Tibial nerve (tissue), 4 donors: ENCODE measurements around the gene DCAF8L2. TPM values are rescaled to one million over a fixed set of nuclear protein-coding genes. Genes with fewer than 3 reads are reported as not detected.
"Not testable (repeated sequence)": the region's sequence is repeated elsewhere in the genome, so short reads cannot be mapped to it uniquely, and the experiment has no call there.

Experiments used
- DNase-seq, 2 donors: peaks; one replicate each; pipeline ENCODE4 v3.0.0-alpha.2; 2019; ENCODE audit warnings: low spot score in 2 of 2
- H3K27ac ChIP-seq, 4 donors: fragments of 200-600 bp; sonication (generic) in 3 of 4; one replicate each; pipeline ENCODE4 v1.5.1; 2017 to 2019; ENCODE audit warnings: mild to moderate bottlenecking in 1 of 4
- H3K27me3 ChIP-seq, 2 donors: fragments of 200-600 bp; sonication (generic) in 1 of 2; one replicate each; pipeline versions ENCODE4 v1.5.1 to v1.6.0; 2017 to 2019
- H3K36me3 ChIP-seq, 3 donors: fragments of 200-600 bp; sonication (generic); one replicate each; pipeline ENCODE4 v1.5.1; 2018 to 2019
- H3K4me1 ChIP-seq, 4 donors: fragments of 200-600 bp; sonication (generic) in 3 of 4; one replicate each; pipeline ENCODE4 v1.5.1; 2017 to 2019
- H3K4me3 ChIP-seq, 4 donors: fragments of 200-600 bp; sonication (generic) in 3 of 4; one replicate each; pipeline ENCODE4 v1.5.1; 2017 to 2019; ENCODE audit warnings: mild to moderate bottlenecking in 1 of 4, moderate library complexity in 1 of 4
- H3K9me3 ChIP-seq, 4 donors: fragments of 200-600 bp; sonication (generic) in 3 of 4; one replicate each; pipeline ENCODE4 v1.5.1; 2017 to 2019
- CTCF ChIP-seq, 5 experiments: fragments of 200-600 bp in 3 of 5; fragments of 450-650 bp in 2 of 5; sonication (generic) in 3 of 5; IDR thresholded peaks; one replicate each; pipeline ENCODE4 v1.5.1; 2016 to 2019; ENCODE audit warnings: antibody characterized with exemption in 5 of 5, mild to moderate bottlenecking in 3 of 5, moderate library complexity in 2 of 5
- EP300 ChIP-seq, 2 donors: sonication (generic); formaldehyde crosslinking; IDR thresholded peaks; one replicate each; pipeline ENCODE4 v1.6.1; 2017; ENCODE audit warnings: antibody characterized with exemption in 2 of 2, mild to moderate bottlenecking in 1 of 2
- POLR2A ChIP-seq, 2 donors: fragments of 450-650 bp; IDR thresholded peaks; one replicate each; pipeline ENCODE4 v1.6.1; 2017; ENCODE audit warnings: antibody characterized with exemption in 2 of 2, mild to moderate bottlenecking in 2 of 2, moderate library complexity in 2 of 2
- WGBS, 2 donors: methylation state at CpG; one replicate each; pipeline ENCODE4 v1.1.5; 2018; 5-methylcytosine and 5-hydroxymethylcytosine counted together
- total RNA-seq, 4 donors: library from RNA; depleted of rRNA; stranded (reverse); fragments of >200 nt; gene quantifications; one replicate each; pipeline ENCODE4 v1.1.0, GENCODE V29; 2016

DCAF8L2 gene
- total RNA-seq, 4 donors from 2014 or later = not detected

- WGBS, 2 donors = 33 to 45% methylated on average over 5 of the region's 5 CpGs
- H3K9me3 ChIP-seq, DNase-seq, H3K27me3 ChIP-seq, H3K27ac ChIP-seq, H3K4me3 ChIP-seq, H3K36me3 ChIP-seq, H3K4me1 ChIP-seq: not testable (repeated sequence)
- TF ChIP-seq CTCF (IDR thresholded peaks at IDR 0.05) = peak in 3 of 5 experiments; percentile 5 to 31 (median 13)
These were observed 93.5 kb downstream of the DCAF8L2 start for GRCh38 chrX:27683566-27684208.

DNA sequence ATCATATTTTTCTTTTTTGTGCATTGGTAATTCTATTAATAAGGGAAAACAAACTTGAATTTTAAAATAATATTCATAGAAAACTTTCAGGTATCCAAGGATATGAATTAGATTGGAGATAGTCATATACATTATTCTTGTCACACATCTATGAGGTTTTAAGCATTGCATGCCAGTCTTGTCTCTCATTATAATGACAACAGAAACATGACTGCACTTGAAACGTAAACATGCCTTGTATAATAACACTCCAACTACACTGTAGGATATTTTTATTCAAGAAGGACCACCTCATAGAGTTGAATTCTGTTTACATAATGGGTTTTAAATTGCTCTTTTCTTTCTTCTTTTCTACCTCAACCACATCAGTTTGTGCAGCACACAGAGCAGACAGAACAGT, 104.5 kb downstream of the DCAF8L2 start:
- Histone ChIP-seq H3K27me3 (no peaks in the 10 kb centered on the region), H3K4me3 (no peak overlapping the region), H3K36me3 (no peaks in the 10 kb centered on the region), H3K9me3 (no peaks in the 10 kb centered on the region), H3K4me1 (no peaks in the 10 kb centered on the region), H3K27ac (no peak overlapping the region)
- 53 to 71% methylated on average over 1 of the region's 1 CpG for WGBS, 2 donors
- no peak for DNase-seq
- TF ChIP-seq EP300 (IDR thresholded peaks at IDR 0.05) = no peak
- no peak for TF ChIP-seq CTCF (IDR thresholded peaks at IDR 0.05)
- TF ChIP-seq POLR2A (IDR thresholded peaks at IDR 0.05) = no peak

- TF ChIP-seq EP300 (IDR thresholded peaks at IDR 0.05) = no peak
- no peak for TF ChIP-seq CTCF (IDR thresholded peaks at IDR 0.05)
- no peak for TF ChIP-seq POLR2A (IDR thresholded peaks at IDR 0.05)
- H3K36me3 ChIP-seq = no peaks in the 10 kb centered on the region
- 48 to 73% methylated on average over 1 of the region's 1 CpG for WGBS, 2 donors
- H3K27me3 ChIP-seq = no peaks in the 10 kb centered on the region
- no peak for DNase-seq
- no peak overlapping the region for H3K4me3 ChIP-seq
- H3K9me3 ChIP-seq = no peaks in the 10 kb centered on the region
- H3K27ac ChIP-seq = no peak overlapping the region
- H3K4me1 ChIP-seq = no peaks in the 10 kb centered on the region
These were observed 116.4 kb downstream of the DCAF8L2 start for GRCh38 chrX:27706526-27706925.

DNA sequence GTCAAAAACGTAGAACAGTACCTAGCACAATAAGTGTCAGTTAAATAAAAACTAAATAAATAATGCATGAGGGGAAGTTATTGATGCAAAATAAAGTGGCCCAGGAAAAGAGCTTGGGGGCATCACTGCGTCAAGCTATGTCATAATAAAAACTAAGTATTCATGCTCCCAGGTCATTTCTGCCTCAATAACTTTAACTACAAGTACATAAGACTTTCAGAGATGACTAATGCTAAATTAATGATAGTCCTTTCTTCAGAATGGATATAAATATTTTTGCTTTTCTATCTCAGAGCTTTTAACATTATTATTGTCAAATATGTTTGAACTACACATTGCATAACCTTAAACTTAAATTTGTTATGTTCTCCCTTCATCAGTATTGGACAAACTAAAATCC, 125.5 kb downstream of the DCAF8L2 start:
- 57 to 66% methylated on average over 2 of the region's 2 CpGs for whole genome bisulfite sequencing, 2 donors
- H3K36me3 ChIP-seq = no peaks in the 10 kb centered on the region
- no peaks in the 10 kb centered on the region for H3K27me3 ChIP-seq
- H3K4me3 ChIP-seq = no peak overlapping the region
- no peaks in the 10 kb centered on the region for H3K9me3 ChIP-seq
- TF ChIP-seq EP300 (IDR thresholded peaks at IDR 0.05) (no peak), POLR2A (IDR thresholded peaks at IDR 0.05) (no peak), CTCF (IDR thresholded peaks at IDR 0.05) (no peak)
- H3K27ac ChIP-seq = no peak overlapping the region
- H3K4me1 ChIP-seq = no peaks in the 10 kb centered on the region
- no peak for DNase-seq

DNA sequence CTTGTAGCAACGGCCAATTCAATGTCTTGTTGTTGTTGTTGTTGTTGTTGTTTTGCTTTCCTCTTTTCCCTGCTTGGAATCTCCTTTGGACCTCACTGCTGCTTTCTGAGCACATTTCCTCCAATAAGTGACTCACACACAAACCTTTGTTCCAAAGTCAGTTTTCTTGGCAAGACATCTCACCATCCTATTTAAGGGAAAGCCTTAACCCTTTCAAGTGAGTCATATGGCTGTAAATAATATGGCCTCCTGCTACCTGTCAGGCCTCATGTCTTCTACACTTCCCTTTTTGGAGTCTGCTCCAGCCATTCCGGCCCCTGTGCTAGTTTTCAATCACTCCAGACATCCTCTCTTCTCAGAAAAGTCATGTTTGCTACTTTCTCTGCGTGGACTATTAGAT, 138.1 kb downstream of the DCAF8L2 start:
- no peaks in the 10 kb centered on the region for H3K4me1 ChIP-seq
- DNase-seq = no peak
- no peaks in the 10 kb centered on the region for H3K9me3 ChIP-seq
- H3K36me3 ChIP-seq = no peaks in the 10 kb centered on the region
- 44 to 53% methylated on average over 3 of the region's 3 CpGs for WGBS, 2 donors
- TF ChIP-seq EP300 (IDR thresholded peaks at IDR 0.05) = no peak
- TF ChIP-seq POLR2A (IDR thresholded peaks at IDR 0.05) = no peak
- no peak for TF ChIP-seq CTCF (IDR thresholded peaks at IDR 0.05)
- H3K4me3 ChIP-seq = no peak overlapping the region
- H3K27me3 ChIP-seq = no peaks in the 10 kb centered on the region
- no peak overlapping the region for H3K27ac ChIP-seq
